CD14-positive monocyte (primary cell): ENCODE results near the gene SPRYD4. TPM values are rescaled to one million over a fixed set of nuclear protein-coding genes. Genes with fewer than 3 reads are reported as not detected.

Experiments
- DNase-seq, 3 donors: peaks; one replicate each; pipeline ENCODE4 v3.0.0-alpha.2; 2011 to 2022
- H2AFZ ChIP-seq: 2 replicates; pipeline ENCODE4 v1.6.0; 2012; ENCODE audit warnings: mild to moderate bottlenecking, low read depth, low read length, inconsistent platforms; ENCODE audit not compliant: insufficient read depth, poor library complexity, severe bottlenecking
- H3K27ac ChIP-seq, 2 donors: 1 replicate in 1 of 2; 2 replicates in 1 of 2; pipeline ENCODE4 v1.5.1; 2012 to 2013; ENCODE audit warnings: low read length in 2 of 2, control low read depth in 1 of 2, inconsistent platforms in 1 of 2, low read depth in 1 of 2, mild to moderate bottlenecking in 1 of 2
- H3K27me3 ChIP-seq, 2 donors: one replicate each; pipeline versions ENCODE4 v1.6.0 to v1.6.1; 2011 to 2013; ENCODE audit warnings: low read length in 2 of 2; ENCODE audit not compliant: control insufficient read depth in 2 of 2, insufficient read depth in 2 of 2
- H3K36me3 ChIP-seq, 2 donors: replicated peaks in 1 of 2; 1 replicate in 1 of 2; 2 replicates in 1 of 2; pipeline versions ENCODE4 v1.5.1 to v1.6.1; 2012 to 2013; ENCODE audit warnings: low read length in 2 of 2, control low read depth in 1 of 2, inconsistent platforms in 1 of 2, mild to moderate bottlenecking in 1 of 2; ENCODE audit not compliant: insufficient read depth in 2 of 2, control insufficient read depth in 1 of 2
- H3K4me1 ChIP-seq, 2 donors: 1 replicate in 1 of 2; 2 replicates in 1 of 2; pipeline versions ENCODE4 v1.5.1 to v1.6.1; 2012 to 2013; ENCODE audit warnings: low read length in 2 of 2, control low read depth in 1 of 2, inconsistent platforms in 1 of 2, mild to moderate bottlenecking in 1 of 2, moderate library complexity in 1 of 2; ENCODE audit not compliant: insufficient read depth in 2 of 2, control insufficient read depth in 1 of 2
- H3K4me2 ChIP-seq: replicated peaks from 2 replicates; pipeline ENCODE3; 2012; ENCODE audit warnings: low read length, moderate library complexity, mild to moderate bottlenecking; ENCODE audit not compliant: poor library complexity, severe bottlenecking; ENCODE audit errors: extremely low read depth
- H3K4me3 ChIP-seq, 3 experiments: fragments of 200-600 bp in 1 of 3; sonication (generic) in 1 of 3; replicated peaks in 1 of 3; 1 replicate in 2 of 3; 2 replicates in 1 of 3; pipeline ENCODE4 v1.5.1; 2011 to 2013; ENCODE audit warnings: low read length in 3 of 3, mild to moderate bottlenecking in 3 of 3, control low read depth in 2 of 3, low read depth in 2 of 3, inconsistent platforms in 1 of 3, moderate library complexity in 1 of 3
- H3K79me2 ChIP-seq: 2 replicates; pipeline ENCODE4 v1.6.0; 2012; ENCODE audit warnings: mild to moderate bottlenecking, control low read depth, inconsistent platforms, low read length, moderate library complexity; ENCODE audit not compliant: insufficient read depth
- H3K9ac ChIP-seq: 2 replicates; pipeline ENCODE4 v1.6.0; 2017; ENCODE audit warnings: low read length, mild to moderate bottlenecking; ENCODE audit not compliant: insufficient read depth, poor library complexity, severe bottlenecking
- H3K9me3 ChIP-seq, 2 donors: replicated peaks in 1 of 2; 1 replicate in 1 of 2; 2 replicates in 1 of 2; pipeline versions ENCODE4 v1.5.1 to v1.6.1; 2012 to 2013; ENCODE audit warnings: low read length in 2 of 2, control low read depth in 1 of 2; ENCODE audit not compliant: control insufficient read depth in 1 of 2, insufficient read depth in 1 of 2
- H4K20me1 ChIP-seq: 2 replicates; pipeline ENCODE4 v1.6.0; 2012; ENCODE audit warnings: mild to moderate bottlenecking, low read length, control low read depth, moderate library complexity; ENCODE audit not compliant: insufficient read depth
- H3K27ac Mint-ChIP-seq, 7 donors: one replicate each; pipeline ENCODE4 v1.8.0; 2020; ENCODE audit warnings: mild to moderate bottlenecking in 7 of 7, mixed read lengths in 7 of 7, moderate library complexity in 6 of 7, inconsistent platforms in 2 of 7
- H3K27me3 Mint-ChIP-seq, 3 donors: one replicate each; pipeline ENCODE4 v1.8.0; 2021 to 2022; ENCODE audit warnings: low read depth in 3 of 3, mild to moderate bottlenecking in 3 of 3, mixed read lengths in 3 of 3, moderate library complexity in 3 of 3, inconsistent platforms in 1 of 3
- H3K36me3 Mint-ChIP-seq, 2 donors: one replicate each; pipeline ENCODE4 v1.8.0; 2020; ENCODE audit warnings: mixed read lengths in 2 of 2, inconsistent platforms in 1 of 2, mild to moderate bottlenecking in 1 of 2
- H3K4me1 Mint-ChIP-seq: one replicate; pipeline ENCODE4 v1.8.0; 2020; ENCODE audit warnings: mild to moderate bottlenecking, mixed read lengths
- H3K4me3 Mint-ChIP-seq, 2 donors: one replicate each; pipeline ENCODE4 v1.8.0; 2020; ENCODE audit warnings: mild to moderate bottlenecking in 2 of 2, mixed read lengths in 2 of 2, moderate library complexity in 1 of 2
- H3K9me3 Mint-ChIP-seq, 7 donors: one replicate each; pipeline ENCODE4 v1.8.0; 2020 to 2022; ENCODE audit warnings: mixed read lengths in 7 of 7, mild to moderate bottlenecking in 6 of 7, moderate library complexity in 6 of 7, inconsistent platforms in 2 of 7
- CTCF ChIP-seq: fragments of 200-600 bp; IDR thresholded peaks from one replicate; pipeline ENCODE4 v1.8.0; 2022; ENCODE audit warnings: antibody characterized with exemption, mild to moderate bottlenecking
- WGBS: methylation state at CpG from one replicate; pipeline ENCODE4 v1.1.5; 2013; ENCODE audit warnings: missing lambda C conversion rate; ENCODE audit not compliant: insufficient coverage; 5-methylcytosine and 5-hydroxymethylcytosine counted together
- intact Hi-C, 2 donors: fragments of 100-400 bp; cut with micrococcal nuclease; formaldehyde crosslinking; loops; one replicate each; pipeline versions ENCODE4 v1.15.0 to v1.15.1; 2023
- polyA plus RNA-seq, 3 donors: library from polyadenylated mRNA; depleted of rRNA in 1 of 3; unstranded in 2 of 3; stranded (reverse) in 1 of 3; fragments of 300-500 nt in 2 of 3; fragments of >200 nt in 1 of 3; fragmentation: Illumina TruSeq in 2 of 3; gene quantifications; 1 replicate in 2 of 3; 2 replicates in 1 of 3; pipeline ENCODE4 v1.2.3, GENCODE V29; 2012 to 2021

SPRYD4 gene
- polyA plus RNA-seq, 3 donors, result 1.3 to 2.1 (median 1.4) TPM

GRCh38 chr12:56448860-56449621 lies 19.3 kb upstream of the SPRYD4 start, which contains the start of gene TIMELESS:
TSS of gene TIMELESS (minus strand) at chr12:56449426. CDS start at chr12:56434170, 15,256 bp downstream.
- Histone ChIP-seq H3K79me2 (peaks cover 41% of the 10 kb centered on the region), H3K4me3 (peak within 1 kb of the TSS; percentile 72 to 96 (median 73)), H3K9me3 (no peaks in the 10 kb centered on the region), H3K27ac (peak within 1 kb of the TSS; percentile 42 to 77), H2AFZ (peak within 1 kb of the TSS; percentile 90), H3K9ac (peak within 1 kb of the TSS; percentile 60), H3K27me3 (no peaks in the 10 kb centered on the region), H3K4me1 (peaks cover 15 to 21% of the 10 kb centered on the region in 2 donors), H3K36me3 (no peaks in the 10 kb centered on the region), H3K4me2 (peak within 1 kb of the TSS; percentile 84), H4K20me1 (no peaks in the 10 kb centered on the region)
- Mint-ChIP-seq H3K27me3 (peaks cover 0 to 2% (median 0%) of the 10 kb centered on the region in 3 donors), H3K4me1 (peaks cover 21% of the 10 kb centered on the region), H3K4me3 (peak within 1 kb of the TSS; percentile 94 to 96), H3K36me3 (peaks cover 4 to 5% of the 10 kb centered on the region in 2 donors), H3K9me3 (peaks cover 0 to 6% (median 2%) of the 10 kb centered on the region in 7 donors), H3K27ac (peak within 1 kb of the TSS; percentile 87 to 95 (median 91))
- under 1% methylated on average over 43 of the region's 58 CpGs for WGBS
- DNase-seq, result peak; percentile 87 to 88 (median 87)
- TF ChIP-seq CTCF, result no peak
- intact Hi-C loops, result no loop called here

GRCh38 chr12:56449622-56449984 lies 18.8 kb upstream of the SPRYD4 start:
- H3K4me3 ChIP-seq, result peak overlapping the region; percentile 72 to 96 (median 73)
- DNase-seq, result no peak
- no peak for TF ChIP-seq CTCF
- peaks cover 0 to 4% (median 2%) of the 10 kb centered on the region in 7 donors for H3K9me3 Mint-ChIP-seq
- H4K20me1 ChIP-seq, result no peaks in the 10 kb centered on the region
- peak overlapping the region; percentile 87 to 95 (median 91) for H3K27ac Mint-ChIP-seq
- H3K27me3 ChIP-seq, result no peaks in the 10 kb centered on the region
- peaks cover 21% of the 10 kb centered on the region for H3K4me1 Mint-ChIP-seq
- peaks cover 0 to 2% of the 10 kb centered on the region in 2 donors for H3K36me3 Mint-ChIP-seq
- peaks cover 35% of the 10 kb centered on the region for H3K79me2 ChIP-seq
- peak overlapping the region; percentile 94 to 96 for H3K4me3 Mint-ChIP-seq
- H3K9ac ChIP-seq, result peak overlapping the region; percentile 60
- intact Hi-C loops, result no loop called here
- 0% methylated on average over 1 of the region's 5 CpGs for WGBS
- peak overlapping the region; percentile 37 to 77 for H3K27ac ChIP-seq
- H3K36me3 ChIP-seq, result no peaks in the 10 kb centered on the region
- H3K4me1 ChIP-seq, result peaks cover 15 to 21% of the 10 kb centered on the region in 2 donors
- H3K4me2 ChIP-seq, result peak overlapping the region; percentile 84
- peaks cover 0 to 2% (median 0%) of the 10 kb centered on the region in 3 donors for H3K27me3 Mint-ChIP-seq
- no peaks in the 10 kb centered on the region for H3K9me3 ChIP-seq
- peak overlapping the region; percentile 90 for H2AFZ ChIP-seq
